Panc1 (cell line): ENCODE measurements around the gene PCSK2. TPM values are rescaled to one million over a fixed set of nuclear protein-coding genes. Genes with fewer than 3 reads are reported as not detected.

Source experiments
- ATAC-seq: fragments of 200-7000 bp; cut with Tn5 transposase; 2 replicates; pipeline ENCODE4 v1.9.1; 2020; ENCODE audit warnings: mild to moderate bottlenecking, moderate library complexity
- BruUV-seq: library from RNA; stranded (reverse); fragments of 400-500 nt; replicated peaks from 2 replicates; lab custom pipeline; 2021; lab: Mats Ljungman, UMichigan
- CTCF ChIA-PET: fragments of 300-600 bp; sonication (Branson Sonifier 250); formaldehyde crosslinking; loops from one replicate; lab custom pipeline; 2022; ENCODE audit warnings: antibody characterized with exemption; lab: Charles Lee
- POLR2A ChIA-PET: fragments of 300-600 bp; sonication (Branson Sonifier 250); formaldehyde crosslinking; loops from one replicate; lab custom pipeline; 2022; ENCODE audit warnings: antibody characterized with exemption; lab: Charles Lee
- DNase-seq: peaks from one replicate; pipeline ENCODE4 v3.0.0-alpha.2; 2010; ENCODE audit warnings: low read depth, low spot score
- H3K27ac ChIP-seq: 2 replicates; pipeline ENCODE4 v1.5.1; 2011; ENCODE audit warnings: mild to moderate bottlenecking, low read length, inconsistent platforms
- H3K27me3 ChIP-seq: fragments of 200-500 bp; sonication (Bioruptor generic); 2 replicates; pipeline ENCODE4 v1.6.0; 2014; ENCODE audit warnings: low read length, inconsistent platforms; ENCODE audit not compliant: control insufficient read depth, insufficient read depth
- H3K36me3 ChIP-seq: fragments of 200-500 bp; sonication (Bioruptor generic); 2 replicates; pipeline ENCODE4 v1.5.1; 2014; ENCODE audit warnings: inconsistent platforms, mild to moderate bottlenecking, low read length, moderate library complexity; ENCODE audit not compliant: control insufficient read depth, insufficient read depth
- H3K4me1 ChIP-seq: 2 replicates; pipeline ENCODE4 v1.5.1; 2011; ENCODE audit warnings: inconsistent platforms, mild to moderate bottlenecking, low read length, moderate library complexity; ENCODE audit not compliant: control insufficient read depth, insufficient read depth
- H3K4me3 ChIP-seq, 2 experiments: 2 replicates each; pipeline ENCODE4 v1.5.1; 2011 to 2012; ENCODE audit warnings: low read depth in 2 of 2, low read length in 2 of 2, mild to moderate bottlenecking in 2 of 2, inconsistent platforms in 1 of 2, moderate library complexity in 1 of 2
- H3K9me3 ChIP-seq: fragments of 200-500 bp; sonication (Bioruptor generic); 2 replicates; pipeline ENCODE4 v1.5.1; 2014; ENCODE audit warnings: low read depth, mild to moderate bottlenecking, inconsistent platforms, low read length, moderate library complexity; ENCODE audit not compliant: control insufficient read depth, insufficient read depth
- CTCF ChIP-seq: fragments of 450-650 bp; IDR thresholded peaks from 2 replicates; pipeline ENCODE4 v1.5.1; 2017; ENCODE audit warnings: mild to moderate bottlenecking
- POLR2AphosphoS5 ChIP-seq: IDR thresholded peaks from 2 replicates; pipeline ENCODE4 v1.6.1; 2012; ENCODE audit warnings: mild to moderate bottlenecking, low read depth, low read length, moderate library complexity
- SIN3A ChIP-seq: IDR thresholded peaks from 2 replicates; pipeline ENCODE4 v1.6.1; 2012; ENCODE audit warnings: low read depth, mild to moderate bottlenecking, low read length, moderate library complexity, borderline replicate concordance; ENCODE audit not compliant: insufficient read depth
- TCF7L2 ChIP-seq: IDR thresholded peaks from 2 replicates; pipeline ENCODE4 v1.6.1; 2011; ENCODE audit warnings: mild to moderate bottlenecking, low read depth, low read length, inconsistent platforms
- in situ Hi-C: cut with HindIII; loops from 2 replicates; pipeline ENCODE4 v1.10.0; 2016; ENCODE audit warnings: low sequenced_read_pairs, low pct_unique_long_range_greater_than_20kb
- intact Hi-C: fragments of 100-400 bp; cut with micrococcal nuclease; formaldehyde crosslinking; loops from one replicate; pipeline ENCODE4 v1.10.0; 2022; ENCODE audit not compliant: unreplicated experiment
- total RNA-seq: library from RNA; stranded (reverse); gene quantifications from one replicate; pipeline ENCODE4 v1.2.1, GENCODE V29; 2021; ENCODE audit not compliant: unreplicated experiment
- TF ChIP-seq, protein P1 (sequence below), 2 experiments: IDR thresholded peaks; 2 replicates each; pipeline ENCODE4 v1.6.1; 2011 to 2012; ENCODE audit warnings: low read depth in 2 of 2, control low read depth in 1 of 2, low read length in 1 of 2, mild to moderate bottlenecking in 1 of 2, moderate library complexity in 1 of 2; ENCODE audit not compliant: insufficient read depth in 1 of 2

Gene PCSK2
- total RNA-seq, 1 experiment from 2014 or later: not detected

DNA sequence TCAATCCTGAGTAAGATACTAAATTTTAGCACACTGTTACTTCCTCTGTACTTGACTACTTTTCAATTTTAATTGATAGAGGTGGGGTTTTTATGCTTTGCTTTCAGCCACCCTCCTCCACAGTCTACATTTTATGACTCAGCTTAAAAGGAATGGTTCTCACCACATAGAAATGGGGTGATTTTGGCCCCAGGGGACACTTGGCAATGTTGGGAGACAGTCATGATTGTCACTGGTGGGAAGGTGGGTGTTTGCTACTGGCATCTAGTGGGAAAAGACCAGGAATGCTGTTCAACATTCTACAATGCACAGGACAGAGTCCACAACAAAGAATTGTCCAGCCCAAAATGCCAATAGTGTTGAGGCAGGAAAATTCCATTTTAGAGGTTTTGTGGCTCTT lies 71.3 kb downstream of the PCSK2 start:
- no peak for DNase-seq
- ChIA-PET POLR2A (no interaction called here), CTCF (no interaction called here)
- no peak overlapping the region for H3K27ac ChIP-seq
- no peaks in the 10 kb centered on the region for H3K4me1 ChIP-seq
- no peaks in the 10 kb centered on the region for H3K36me3 ChIP-seq
- in situ Hi-C loops: no loop called here
- no peak for ATAC-seq
- intact Hi-C loops: no loop called here
- BruUV-seq: no TSS peak
- no peak overlapping the region for H3K4me3 ChIP-seq
- no peaks in the 10 kb centered on the region; the same call in 1 of the 2 replicates for H3K27me3 ChIP-seq
- H3K9me3 ChIP-seq: no peaks in the 10 kb centered on the region
- TF ChIP-seq POLR2AphosphoS5 (no peak), SIN3A (no peak), CTCF (no peak), TCF7L2 (no peak)
- TF ChIP-seq, protein P1, sequence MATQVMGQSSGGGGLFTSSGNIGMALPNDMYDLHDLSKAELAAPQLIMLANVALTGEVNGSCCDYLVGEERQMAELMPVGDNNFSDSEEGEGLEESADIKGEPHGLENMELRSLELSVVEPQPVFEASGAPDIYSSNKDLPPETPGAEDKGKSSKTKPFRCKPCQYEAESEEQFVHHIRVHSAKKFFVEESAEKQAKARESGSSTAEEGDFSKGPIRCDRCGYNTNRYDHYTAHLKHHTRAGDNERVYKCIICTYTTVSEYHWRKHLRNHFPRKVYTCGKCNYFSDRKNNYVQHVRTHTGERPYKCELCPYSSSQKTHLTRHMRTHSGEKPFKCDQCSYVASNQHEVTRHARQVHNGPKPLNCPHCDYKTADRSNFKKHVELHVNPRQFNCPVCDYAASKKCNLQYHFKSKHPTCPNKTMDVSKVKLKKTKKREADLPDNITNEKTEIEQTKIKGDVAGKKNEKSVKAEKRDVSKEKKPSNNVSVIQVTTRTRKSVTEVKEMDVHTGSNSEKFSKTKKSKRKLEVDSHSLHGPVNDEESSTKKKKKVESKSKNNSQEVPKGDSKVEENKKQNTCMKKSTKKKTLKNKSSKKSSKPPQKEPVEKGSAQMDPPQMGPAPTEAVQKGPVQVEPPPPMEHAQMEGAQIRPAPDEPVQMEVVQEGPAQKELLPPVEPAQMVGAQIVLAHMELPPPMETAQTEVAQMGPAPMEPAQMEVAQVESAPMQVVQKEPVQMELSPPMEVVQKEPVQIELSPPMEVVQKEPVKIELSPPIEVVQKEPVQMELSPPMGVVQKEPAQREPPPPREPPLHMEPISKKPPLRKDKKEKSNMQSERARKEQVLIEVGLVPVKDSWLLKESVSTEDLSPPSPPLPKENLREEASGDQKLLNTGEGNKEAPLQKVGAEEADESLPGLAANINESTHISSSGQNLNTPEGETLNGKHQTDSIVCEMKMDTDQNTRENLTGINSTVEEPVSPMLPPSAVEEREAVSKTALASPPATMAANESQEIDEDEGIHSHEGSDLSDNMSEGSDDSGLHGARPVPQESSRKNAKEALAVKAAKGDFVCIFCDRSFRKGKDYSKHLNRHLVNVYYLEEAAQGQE (IDR thresholded peaks at IDR 0.05; ENCODE audit: insufficient read depth in 1 of 2, low read depth in 2 of 2, low read length in 1 of 2): no peak

GRCh38 chr20:17298751-17299150 lies 71.9 kb downstream of the PCSK2 start:
- H3K4me3 ChIP-seq: no peak overlapping the region
- H3K9me3 ChIP-seq: no peaks in the 10 kb centered on the region
- intact Hi-C loops (no loop called here), in situ Hi-C loops (no loop called here)
- no peaks in the 10 kb centered on the region for H3K4me1 ChIP-seq
- H3K27me3 ChIP-seq: no peaks in the 10 kb centered on the region; the same call in 1 of the 2 replicates
- DNase-seq: no peak
- no peak overlapping the region for H3K27ac ChIP-seq
- ATAC-seq: no peak
- CTCF ChIA-PET: no interaction called here
- TF ChIP-seq SIN3A (no peak), POLR2AphosphoS5 (no peak), TCF7L2 (no peak), CTCF (no peak)
- TF ChIP-seq, protein P1 (IDR thresholded peaks at IDR 0.05; ENCODE audit: insufficient read depth in 1 of 2, low read depth in 2 of 2, low read length in 1 of 2): no peak
- no peaks in the 10 kb centered on the region for H3K36me3 ChIP-seq
- POLR2A ChIA-PET: no interaction called here
- BruUV-seq: no TSS peak
